ENCODE data around the gene OBP2A. TPM values are rescaled to one million over a fixed set of nuclear protein-coding genes. Genes with fewer than 3 reads are reported as not detected.

OBP2A gene
- total RNA-seq, 1 experiment from 2014 or later: not detected

DNA sequence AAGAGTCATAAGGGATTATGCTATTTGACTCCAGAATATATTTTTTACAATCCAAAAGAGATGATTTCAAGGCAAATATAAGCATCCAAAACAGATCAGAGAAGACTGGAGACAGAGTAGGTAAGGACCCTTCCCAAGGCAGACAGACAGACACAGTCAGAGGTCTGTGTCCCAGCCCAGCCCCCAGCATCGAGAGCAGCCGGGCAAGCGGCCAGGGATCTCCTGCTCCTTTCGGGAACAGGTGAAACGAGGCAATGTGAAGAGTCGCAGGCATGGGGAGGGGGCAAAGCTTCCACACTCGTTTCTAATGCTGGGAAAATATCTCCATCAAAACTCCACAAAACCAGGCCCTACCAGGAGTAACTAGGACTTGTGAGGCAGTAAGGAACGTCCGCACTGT is 21.4 kb downstream of the OBP2A start:
- no peak overlapping the region for H3T11ph ChIP-seq (ENCODE audit: low read length)
- peaks cover 10 to 12% of the 10 kb centered on the region in 2 experiments for H3K4me1 Mint-ChIP-seq
- H2BK120ac ChIP-seq (ENCODE audit: low read depth, low read length, poor library complexity, severe bottlenecking): no peak overlapping the region
- no peak overlapping the region for H3K4ac ChIP-seq (ENCODE audit: low read depth, low read length)
- no peak overlapping the region for H3K14ac ChIP-seq (ENCODE audit: insufficient read depth, low read length)
- H3K79me2 ChIP-seq (ENCODE audit: insufficient read depth, low read length): no peaks in the 10 kb centered on the region
- H3K4me3 Mint-ChIP-seq: no peak overlapping the region
- H3K4me2 ChIP-seq (ENCODE audit: insufficient read depth, insufficient read length, low read length): no peak overlapping the region
- no CpG with 5 or more reads among the region's 9 CpGs for WGBS (ENCODE audit: extremely low coverage, insufficient read length, low lambda C conversion rate)
- no peak overlapping the region for H4K5ac ChIP-seq (ENCODE audit: insufficient read length, low read depth, low read length)
- no peak overlapping the region for H2BK15ac ChIP-seq (ENCODE audit: low read depth, low read length)
- H3K9me3 ChIP-seq (ENCODE audit: control insufficient read depth, low read depth, low read length): no peaks in the 10 kb centered on the region
- no peak overlapping the region for H3K56ac ChIP-seq (ENCODE audit: insufficient read length, low read depth, low read length)
- H2AFZ ChIP-seq (ENCODE audit: low read length): no peak overlapping the region
- no peaks in the 10 kb centered on the region; the same call in 1 of the 2 replicates for H3K4me1 ChIP-seq (ENCODE audit: insufficient read depth, low read length)
- peaks cover 9 to 12% of the 10 kb centered on the region in 2 experiments for H3K9me3 Mint-ChIP-seq
- peaks cover 3% of the 10 kb centered on the region; the same call in 1 of the 2 replicates for H3K27me3 Mint-ChIP-seq (ENCODE audit: low read depth)
- H3K27ac ChIP-seq (ENCODE audit: insufficient read length, low read depth, low read length): no peak overlapping the region
- no peak for DNase-seq
- no peaks in the 10 kb centered on the region for H3K79me1 ChIP-seq (ENCODE audit: insufficient read depth, low read depth, low read length, poor library complexity, severe bottlenecking)
- no peak overlapping the region for H3K27ac Mint-ChIP-seq
- H3K23me2 ChIP-seq (ENCODE audit: insufficient read length, low read depth, low read length, poor library complexity, severe bottlenecking): no peaks in the 10 kb centered on the region
- peaks cover 8% of the 10 kb centered on the region in 3 experiments for H3K36me3 Mint-ChIP-seq (ENCODE audit: insufficient read depth in 1 of 3, low read depth in 3 of 3)
- H3K18ac ChIP-seq (ENCODE audit: insufficient read length, low read depth, low read length): no peak overlapping the region
- H2BK5ac ChIP-seq (ENCODE audit: insufficient read length, low read length): no peak overlapping the region
- no peak overlapping the region for H2BK20ac ChIP-seq (ENCODE audit: low read depth, low read length, poor library complexity, severe bottlenecking)
- no peak overlapping the region for H2BK12ac ChIP-seq (ENCODE audit: insufficient read length, low read depth, low read length)
- no peak overlapping the region for H4K91ac ChIP-seq (ENCODE audit: insufficient read length, low read depth, low read length)
- H4K20me1 ChIP-seq (ENCODE audit: control insufficient read depth, insufficient read depth, insufficient read length): no peaks in the 10 kb centered on the region
- H4K8ac ChIP-seq (replicated peaks; ENCODE audit: insufficient read length, low read depth, low read length): no peak overlapping the region
- H2AK5ac ChIP-seq (ENCODE audit: insufficient read length, low read length): no peak overlapping the region
- TF ChIP-seq, protein P1, sequence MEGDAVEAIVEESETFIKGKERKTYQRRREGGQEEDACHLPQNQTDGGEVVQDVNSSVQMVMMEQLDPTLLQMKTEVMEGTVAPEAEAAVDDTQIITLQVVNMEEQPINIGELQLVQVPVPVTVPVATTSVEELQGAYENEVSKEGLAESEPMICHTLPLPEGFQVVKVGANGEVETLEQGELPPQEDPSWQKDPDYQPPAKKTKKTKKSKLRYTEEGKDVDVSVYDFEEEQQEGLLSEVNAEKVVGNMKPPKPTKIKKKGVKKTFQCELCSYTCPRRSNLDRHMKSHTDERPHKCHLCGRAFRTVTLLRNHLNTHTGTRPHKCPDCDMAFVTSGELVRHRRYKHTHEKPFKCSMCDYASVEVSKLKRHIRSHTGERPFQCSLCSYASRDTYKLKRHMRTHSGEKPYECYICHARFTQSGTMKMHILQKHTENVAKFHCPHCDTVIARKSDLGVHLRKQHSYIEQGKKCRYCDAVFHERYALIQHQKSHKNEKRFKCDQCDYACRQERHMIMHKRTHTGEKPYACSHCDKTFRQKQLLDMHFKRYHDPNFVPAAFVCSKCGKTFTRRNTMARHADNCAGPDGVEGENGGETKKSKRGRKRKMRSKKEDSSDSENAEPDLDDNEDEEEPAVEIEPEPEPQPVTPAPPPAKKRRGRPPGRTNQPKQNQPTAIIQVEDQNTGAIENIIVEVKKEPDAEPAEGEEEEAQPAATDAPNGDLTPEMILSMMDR (conservative IDR thresholded peaks at IDR 0.05): no peak
- no peak overlapping the region for H3K23ac ChIP-seq (ENCODE audit: insufficient read length, low read depth, low read length)
- no peaks in the 10 kb centered on the region for H3K27me3 ChIP-seq (ENCODE audit: insufficient read depth, low read length)
- no peak overlapping the region for H3K9ac ChIP-seq (ENCODE audit: extremely low read depth, insufficient read length, low read length)
